ENCODE results near the gene NCAPD3. TPM values are rescaled to one million over a fixed set of nuclear protein-coding genes. Genes with fewer than 3 reads are reported as not detected.
A peak's percentile ranks its signal among the peaks of the same experiment; 100 is the strongest.

Gene NCAPD3
- total and polyA plus RNA-seq, 2 of the 13 experiments (the other 11 are each of a cell fraction or from before 2014, with no cell fraction given) = 20.7 to 25.6 TPM

DNA sequence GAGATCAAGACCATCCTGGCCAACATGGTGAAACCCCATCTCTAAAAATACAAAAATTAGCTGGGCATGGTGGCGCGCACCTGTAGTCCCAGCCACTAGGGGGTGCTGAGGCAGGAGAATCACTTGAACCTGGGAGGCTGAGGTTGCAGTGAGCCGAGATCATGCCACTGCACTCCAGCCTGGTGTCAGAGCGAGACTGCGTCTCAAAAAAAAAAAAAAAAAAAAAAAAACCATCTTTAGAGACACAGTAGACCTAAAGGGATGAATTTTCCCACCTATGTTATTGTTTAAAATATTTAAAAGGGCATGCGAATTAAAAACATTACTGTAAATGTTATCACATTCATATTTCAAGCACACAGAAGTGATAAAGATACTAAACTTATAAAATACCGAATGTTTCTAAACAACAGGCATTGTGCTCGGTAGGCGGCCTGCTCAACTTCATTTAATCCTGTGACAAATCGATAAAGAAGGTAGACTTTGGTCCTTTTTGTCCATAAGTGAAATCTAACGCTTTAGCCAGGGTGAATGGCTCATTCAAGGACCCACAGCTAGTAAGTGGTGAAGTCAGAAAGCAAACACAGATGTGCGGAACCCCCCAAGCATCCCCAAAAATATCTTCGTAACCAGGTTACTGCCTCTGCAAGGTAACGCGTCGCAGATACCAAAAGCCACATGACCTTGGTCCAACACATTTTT is 16.1 kb downstream of the NCAPD3 start:
- no peaks in the 10 kb centered on the region; the same call in 1 of the 2 replicates for H4K20me1 ChIP-seq (ENCODE audit: insufficient read depth, low read length)
- intact Hi-C loops (cut with micrococcal nuclease; ENCODE audit: unreplicated experiment) = loop anchor here (1.0 to 2.0 kb wide), 2 partner anchors 17 to 37 kb away; partner anchors contain the start of gene VPS26B
- POLR2A ChIA-PET = interaction anchor here (4.1 kb wide), 1 partner anchor 17 kb away, joined by 17 read pairs; the partner anchor contains the start of genes NCAPD3 and VPS26B
- no peak overlapping the region for H3K4me2 ChIP-seq (ENCODE audit: low read depth, low read length)
- DNase-seq (ENCODE audit: low spot score) (peak; percentile 9), FAIRE-seq (no peak), ATAC-seq (peak; percentile 51)
- no peak overlapping the region for H3K4me3 ChIP-seq (replicated peaks in 1 of 3; ENCODE audit: insufficient read depth in 1 of 3, low read depth in 2 of 3, low read length in 3 of 3)
- peaks cover under 1% of the 10 kb centered on the region; the same call in 1 of the 2 replicates for H3K4me1 ChIP-seq (ENCODE audit: insufficient read depth, low read length)
- CTCF ChIA-PET (ENCODE audit: low intra/inter-chr PET ratio, low total read pairs) = interaction anchor here (0.8 to 1.7 kb wide), 2 partner anchors 37 to 54 kb away, joined by 3 to 15 read pairs; no protein-coding TSS in a partner anchor
- no peaks in the 10 kb centered on the region for H3K27me3 ChIP-seq (ENCODE audit: control insufficient read depth in 1 of 2, insufficient read depth in 2 of 2, low read length in 2 of 2)
- in situ Hi-C loops (cut with HindIII; ENCODE audit: extremely low pct_ligation_motif_present, low pct_unique_long_range_greater_than_20kb) = no loop called here
- H3K9ac ChIP-seq (ENCODE audit: insufficient read depth, low read depth, low read length) = no peak overlapping the region
- BruUV-seq (replicated peaks) = no TSS peak
- H3K79me2 ChIP-seq (ENCODE audit: insufficient read depth, low read length) = peaks cover 3% of the 10 kb centered on the region
- 88% methylated on average over 16 of the region's 16 CpGs for WGBS (ENCODE audit: low lambda C conversion rate)
- H3K27ac ChIP-seq (ENCODE audit: extremely low read length, insufficient read depth, low read length) = no peak overlapping the region
- peaks cover 11 to 81% of the 10 kb centered on the region in 2 experiments for H3K36me3 ChIP-seq (replicated peaks in 1 of 2; ENCODE audit: control insufficient read depth in 1 of 2, insufficient read depth in 2 of 2, low read length in 2 of 2)
- H3K9me3 ChIP-seq (ENCODE audit: low read length) = no peaks in the 10 kb centered on the region
- no peak overlapping the region for H2AFZ ChIP-seq (ENCODE audit: low read length)
- TF ChIP-seq CHD2 (IDR thresholded peaks at IDR 0.05; ENCODE audit: low read depth, low read length) (no peak), CENPT (CRISPR knock-in tag; IDR thresholded peaks at IDR 0.05; ENCODE audit: low read depth) (no peak), GPBP1L1 (CRISPR knock-in tag; IDR thresholded peaks at IDR 0.05) (no peak), ZNF20 (CRISPR knock-in tag; IDR thresholded peaks at IDR 0.05) (no peak), ZFP36 (IDR thresholded peaks at IDR 0.05; ENCODE audit: borderline replicate concordance, low read depth, low read length, partially characterized antibody) (no peak), RBM39 (IDR thresholded peaks at IDR 0.05; ENCODE audit: low read depth, low read length, poor library complexity, severe bottlenecking) (no peak), ZFP37 (CRISPR knock-in tag; IDR thresholded peaks at IDR 0.05; ENCODE audit: borderline replicate concordance) (no peak), DMTF1 (CRISPR knock-in tag; IDR thresholded peaks at IDR 0.05) (no peak), STAG1 (CRISPR knock-in tag; IDR thresholded peaks at IDR 0.05) (peak; percentile 70), KAT7 (CRISPR knock-in tag; IDR thresholded peaks at IDR 0.05; ENCODE audit: borderline replicate concordance) (no peak), RNF219 (CRISPR knock-in tag; IDR thresholded peaks at IDR 0.05) (no peak), ZNF816 (CRISPR knock-in tag; IDR thresholded peaks at IDR 0.05; ENCODE audit: borderline replicate concordance) (no peak), HOXA9 (CRISPR knock-in tag; IDR thresholded peaks at IDR 0.05; ENCODE audit: borderline replicate concordance) (no peak), PCBP2 (optimal IDR thresholded peaks at IDR 0.05; ENCODE audit: low read depth, low read length, poor library complexity, severe bottlenecking) (no peak), FOSL2 (CRISPR knock-in tag; IDR thresholded peaks at IDR 0.05) (0 out of 2 replicates have a peak, but pooled peaks have one; percentile 13)
- TF ChIP-seq, protein P1, sequence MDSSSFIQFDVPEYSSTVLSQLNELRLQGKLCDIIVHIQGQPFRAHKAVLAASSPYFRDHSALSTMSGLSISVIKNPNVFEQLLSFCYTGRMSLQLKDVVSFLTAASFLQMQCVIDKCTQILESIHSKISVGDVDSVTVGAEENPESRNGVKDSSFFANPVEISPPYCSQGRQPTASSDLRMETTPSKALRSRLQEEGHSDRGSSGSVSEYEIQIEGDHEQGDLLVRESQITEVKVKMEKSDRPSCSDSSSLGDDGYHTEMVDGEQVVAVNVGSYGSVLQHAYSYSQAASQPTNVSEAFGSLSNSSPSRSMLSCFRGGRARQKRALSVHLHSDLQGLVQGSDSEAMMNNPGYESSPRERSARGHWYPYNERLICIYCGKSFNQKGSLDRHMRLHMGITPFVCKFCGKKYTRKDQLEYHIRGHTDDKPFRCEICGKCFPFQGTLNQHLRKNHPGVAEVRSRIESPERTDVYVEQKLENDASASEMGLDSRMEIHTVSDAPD (CRISPR knock-in tag; IDR thresholded peaks at IDR 0.05) = no peak
